GM23338 (cell line): ENCODE results near the gene SMARCC2.

Source experiments
- CREB1 ChIP-seq: fragments of 250-450 bp; sonication (Bioruptor Pico); IDR thresholded peaks from 2 replicates; pipeline ENCODE4 v1.5.0; 2020; ENCODE audit warnings: low read depth, mild to moderate bottlenecking, moderate library complexity
- CTCF ChIP-seq, 2 experiments: fragments of 200-600 bp in 1 of 2; sonication (generic) in 1 of 2; conservative IDR thresholded peaks; 2 replicates each; pipeline versions ENCODE4 v1.5.1 to v1.6.1; 2016 to 2017; ENCODE audit warnings: antibody characterized with exemption in 2 of 2, low read depth in 2 of 2, mild to moderate bottlenecking in 2 of 2, moderate library complexity in 1 of 2
- EZH2 ChIP-seq: fragments of 200-600 bp; sonication (generic); IDR thresholded peaks from one replicate; pipeline ENCODE4 v1.8.0; 2017; ENCODE audit warnings: antibody characterized with exemption, mild to moderate bottlenecking, low read depth; ENCODE audit not compliant: unreplicated experiment
- EZH2phosphoT487 ChIP-seq: fragments of 200-600 bp; sonication (generic); IDR thresholded peaks from one replicate; pipeline ENCODE4 v1.8.1; 2018; ENCODE audit warnings: antibody characterized with exemption; ENCODE audit not compliant: unreplicated experiment
- JUNB ChIP-seq: IDR thresholded peaks from one replicate; pipeline ENCODE4 v1.6.1; 2016; ENCODE audit warnings: antibody characterized with exemption; ENCODE audit not compliant: unreplicated experiment
- NANOG ChIP-seq: IDR thresholded peaks from 2 replicates; pipeline ENCODE4 v1.6.1; 2016; ENCODE audit warnings: antibody characterized with exemption, borderline replicate concordance
- POLR2AphosphoS5 ChIP-seq: IDR thresholded peaks from 2 replicates; pipeline ENCODE4 v1.6.1; 2016; ENCODE audit warnings: antibody characterized with exemption, low read depth
- REST ChIP-seq: IDR thresholded peaks from one replicate; pipeline ENCODE4 v1.6.1; 2018; ENCODE audit warnings: antibody characterized with exemption; ENCODE audit not compliant: unreplicated experiment
- STAT1 ChIP-seq: IDR thresholded peaks from one replicate; pipeline ENCODE4 v1.6.1; 2016; ENCODE audit warnings: antibody characterized with exemption; ENCODE audit not compliant: unreplicated experiment
- ZNF114 ChIP-seq: fragments of 250-450 bp; sonication (Bioruptor Pico); IDR thresholded peaks from 2 replicates; pipeline ENCODE4 v1.5.0; 2020; ENCODE audit warnings: mild to moderate bottlenecking, moderate library complexity

- no peak for TF ChIP-seq EZH2
- TF ChIP-seq REST, result no peak
- TF ChIP-seq CTCF (conservative IDR thresholded peaks at IDR 0.05; ENCODE audit: low read depth in 2 of 2), result no peak
- no peak for TF ChIP-seq EZH2phosphoT487
- TF ChIP-seq POLR2AphosphoS5, result no peak
- no peak for TF ChIP-seq STAT1
- no peak for TF ChIP-seq CREB1 (CRISPR knock-in tag)
- no peak for TF ChIP-seq ZNF114 (CRISPR knock-in tag)
- TF ChIP-seq JUNB, result no peak
- no peak for TF ChIP-seq NANOG
Measured at GRCh38 chr12:56212361-56212760, 23.1 kb upstream of the SMARCC2 start.
